Measurements from ENCODE around the gene CYB5R3.
"Not testable (repeated sequence)": the region's sequence is repeated elsewhere in the genome, so short reads cannot be mapped to it uniquely, and the experiment has no call there.

The CYB5R3 gene

GRCh38 chr22:42608136-42608822, 40.9 kb downstream of the CYB5R3 start:
- DNase-seq (ENCODE audit: low read depth in 3 of 3, low spot score in 1 of 3) = no peak

- not testable (repeated sequence) for DNase-seq (ENCODE audit: low read depth in 3 of 3, low spot score in 1 of 3)
These were observed 41.6 kb downstream of the CYB5R3 start for GRCh38 chr22:42607641-42608040.

GRCh38 chr22:42604403-42604802, 44.8 kb downstream of the CYB5R3 start:
- no peak for DNase-seq (ENCODE audit: low read depth in 3 of 3, low spot score in 1 of 3)

- no peak for DNase-seq (ENCODE audit: low read depth in 3 of 3, low spot score in 1 of 3)
These were observed 45.8 kb downstream of the CYB5R3 start for GRCh38 chr22:42603427-42603826.

- no peak for DNase-seq (ENCODE audit: low read depth in 3 of 3, low spot score in 1 of 3)
These were observed 46.7 kb downstream of the CYB5R3 start for GRCh38 chr22:42602470-42602869.

- DNase-seq (ENCODE audit: low read depth in 3 of 3, low spot score in 1 of 3) = no peak
These were observed 47.2 kb downstream of the CYB5R3 start for GRCh38 chr22:42601879-42602465.

- DNase-seq (ENCODE audit: low read depth in 3 of 3, low spot score in 1 of 3) = no peak
These were observed 52.2 kb downstream of the CYB5R3 start for GRCh38 chr22:42596863-42597530.

- no peak for DNase-seq (ENCODE audit: low read depth in 3 of 3, low spot score in 1 of 3)
These were observed 52.9 kb downstream of the CYB5R3 start for GRCh38 chr22:42596336-42596735.

GRCh38 chr22:42595434-42595833, 53.8 kb downstream of the CYB5R3 start:
- DNase-seq (ENCODE audit: low read depth in 3 of 3, low spot score in 1 of 3) = no peak

GRCh38 chr22:42591987-42592386, 57.2 kb downstream of the CYB5R3 start:
- DNase-seq (ENCODE audit: low read depth in 3 of 3, low spot score in 1 of 3) = no peak

- no peak for DNase-seq (ENCODE audit: low read depth in 3 of 3, low spot score in 1 of 3)
These were observed 61.5 kb downstream of the CYB5R3 start for GRCh38 chr22:42587588-42588175.

GRCh38 chr22:42586381-42586780, 62.8 kb downstream of the CYB5R3 start:
- DNase-seq (ENCODE audit: low read depth in 3 of 3, low spot score in 1 of 3) = no peak

GRCh38 chr22:42585096-42585495, 64.1 kb downstream of the CYB5R3 start:
- no peak for DNase-seq (ENCODE audit: low read depth in 3 of 3, low spot score in 1 of 3)

- no peak for DNase-seq (ENCODE audit: low read depth in 3 of 3, low spot score in 1 of 3)
These were observed 64.7 kb downstream of the CYB5R3 start for GRCh38 chr22:42584364-42584940.

GRCh38 chr22:42582987-42583386, 66.2 kb downstream of the CYB5R3 start:
- no peak for DNase-seq (ENCODE audit: low read depth in 3 of 3, low spot score in 1 of 3)

- DNase-seq (ENCODE audit: low read depth in 3 of 3, low spot score in 1 of 3) = peak; percentile 47 to 82 (median 60)
These were observed 67.2 kb downstream of the CYB5R3 start for GRCh38 chr22:42581762-42582716.

GRCh38 chr22:42581194-42581761, 67.9 kb downstream of the CYB5R3 start:
- DNase-seq (ENCODE audit: low read depth in 3 of 3, low spot score in 1 of 3) = not testable (repeated sequence)

- DNase-seq (ENCODE audit: low read depth in 3 of 3, low spot score in 1 of 3) = not testable (repeated sequence)
These were observed 69.2 kb downstream of the CYB5R3 start for GRCh38 chr22:42580040-42580439.

- no peak for DNase-seq (ENCODE audit: low read depth in 3 of 3, low spot score in 1 of 3)
These were observed 71.5 kb downstream of the CYB5R3 start for GRCh38 chr22:42577623-42578240.

GRCh38 chr22:42577141-42577540, 72.1 kb downstream of the CYB5R3 start:
- DNase-seq (ENCODE audit: low read depth in 3 of 3, low spot score in 1 of 3) = not testable (repeated sequence)
